HepG2 (cell line): ENCODE results near the gene UBR4. TPM values are rescaled to one million over a fixed set of nuclear protein-coding genes. Genes with fewer than 3 reads are reported as not detected.

ENCODE experiments used
- ADNP ChIP-seq: sonication (generic); formaldehyde crosslinking; IDR thresholded peaks from 2 replicates; pipeline ENCODE4 v1.4.0; 2020; ENCODE audit warnings: missing genetic modification reagents
- FLYWCH1 ChIP-seq: sonication (generic); formaldehyde crosslinking; IDR thresholded peaks from 2 replicates; pipeline ENCODE4 v1.8.1; 2023; ENCODE audit warnings: mild to moderate bottlenecking, missing genetic modification reagents
- HDAC2 ChIP-seq: sonication (generic); formaldehyde crosslinking; IDR thresholded peaks from 2 replicates; pipeline ENCODE4 v1.4.0; 2020; ENCODE audit warnings: missing genetic modification reagents
- IKZF4 ChIP-seq: sonication (generic); formaldehyde crosslinking; IDR thresholded peaks from 2 replicates; pipeline ENCODE4 v1.5.1; 2020; ENCODE audit warnings: borderline replicate concordance, mild to moderate bottlenecking, low read depth, missing genetic modification reagents; ENCODE audit errors: not compliant biosample characterization
- IRX3 ChIP-seq: sonication (generic); formaldehyde crosslinking; IDR thresholded peaks from 2 replicates; pipeline ENCODE4 v1.8.1; 2023; ENCODE audit warnings: mild to moderate bottlenecking, low read depth, missing genetic modification reagents, borderline replicate concordance
- MAX ChIP-seq: IDR thresholded peaks from 2 replicates; pipeline ENCODE4 v1.6.1; 2012; ENCODE audit warnings: inconsistent platforms
- MTA3 ChIP-seq: sonication (generic); formaldehyde crosslinking; IDR thresholded peaks from 2 replicates; pipeline ENCODE4 v1.4.0; 2020; ENCODE audit warnings: missing genetic modification reagents
- NFYC ChIP-seq: IDR thresholded peaks from 2 replicates; pipeline ENCODE4 v1.6.1; 2016; ENCODE audit warnings: missing genetic modification reagents, missing compliant biosample characterization
- PRDM10 ChIP-seq: sonication (generic); formaldehyde crosslinking; IDR thresholded peaks from 2 replicates; pipeline ENCODE4 v1.4.0; 2020; ENCODE audit warnings: low read depth, missing genetic modification reagents
- RXRA ChIP-seq: sonication (generic); formaldehyde crosslinking; IDR thresholded peaks from 2 replicates; pipeline ENCODE4 v1.5.1; 2020; ENCODE audit warnings: missing genetic modification reagents
- SATB2 ChIP-seq: sonication (generic); formaldehyde crosslinking; IDR thresholded peaks from 2 replicates; pipeline ENCODE4 v1.5.0; 2020; ENCODE audit warnings: missing genetic modification reagents
- TBL1XR1 ChIP-seq: fragments of 150-350 bp; IDR thresholded peaks from 2 replicates; pipeline ENCODE4 v1.6.1; 2014; ENCODE audit warnings: borderline replicate concordance, low read length; ENCODE audit not compliant: partially characterized antibody
- ZBTB43 ChIP-seq: sonication (generic); formaldehyde crosslinking; conservative IDR thresholded peaks from 2 replicates; pipeline ENCODE4 v1.4.0; 2020; ENCODE audit warnings: missing genetic modification reagents
- ZFP37 ChIP-seq: sonication (generic); formaldehyde crosslinking; IDR thresholded peaks from 2 replicates; pipeline ENCODE4 v1.4.0; 2020; ENCODE audit warnings: missing genetic modification reagents, borderline replicate concordance
- ZGPAT ChIP-seq: IDR thresholded peaks from 2 replicates; pipeline ENCODE4 v1.6.1; 2016; ENCODE audit warnings: mild to moderate bottlenecking
- ZNF205 ChIP-seq: IDR thresholded peaks from 2 replicates; pipeline ENCODE4 v1.6.1; 2018; ENCODE audit warnings: missing biosample characterization, missing genetic modification reagents
- ZNF275 ChIP-seq: sonication (generic); formaldehyde crosslinking; IDR thresholded peaks from 2 replicates; pipeline ENCODE4 v1.8.0; 2022; ENCODE audit warnings: missing genetic modification reagents, mild to moderate bottlenecking, inconsistent platforms, borderline replicate concordance
- ZNF317 ChIP-seq: sonication (generic); formaldehyde crosslinking; IDR thresholded peaks from 2 replicates; pipeline ENCODE4 v1.5.0; 2020; ENCODE audit warnings: mild to moderate bottlenecking, missing genetic modification reagents
- ZNF564 ChIP-seq: sonication (generic); formaldehyde crosslinking; IDR thresholded peaks from 2 replicates; pipeline ENCODE4 v1.8.1; 2023; ENCODE audit warnings: mild to moderate bottlenecking, missing genetic modification reagents
- ZNF747 ChIP-seq: sonication (generic); formaldehyde crosslinking; IDR thresholded peaks from 2 replicates; pipeline ENCODE4 v1.8.1; 2023; ENCODE audit warnings: missing genetic modification reagents, mild to moderate bottlenecking, borderline replicate concordance
- ZNF816 ChIP-seq: sonication (generic); formaldehyde crosslinking; IDR thresholded peaks from 2 replicates; pipeline ENCODE4 v1.8.0; 2022; ENCODE audit warnings: missing genetic modification reagents, mild to moderate bottlenecking, borderline replicate concordance
- polyA plus RNA-seq, 8 experiments: library from polyadenylated mRNA; depleted of rRNA in 3 of 8; stranded (reverse) in 7 of 8; unstranded in 1 of 8; fragments of >200 nt; fragmentation: Illumina TruSeq in 4 of 8; extraction: Trizol in 4 of 8; gene quantifications; 2 replicates each; pipeline versions ENCODE4 v1.2.1 to v1.2.3, GENCODE V29; 2011 to 2016; ENCODE audit warnings: low read depth in 4 of 8, missing spikeins in 1 of 8, mixed read lengths in 1 of 8; ENCODE audit not compliant: insufficient read depth in 1 of 8
- total RNA-seq, 5 experiments: library from RNA; depleted of rRNA; stranded (reverse); fragments of >200 nt; fragmentation: Illumina TruSeq; extraction: Trizol; gene quantifications; 2 replicates each; pipeline ENCODE4 v1.2.3, GENCODE V29; 2016; ENCODE audit warnings: low read depth in 1 of 5

Gene UBR4
- total and polyA plus RNA-seq, 2 of the 13 experiments (the other 11 are each of a cell fraction or from before 2014, with no cell fraction given) = 59.1 to 106 TPM

DNA sequence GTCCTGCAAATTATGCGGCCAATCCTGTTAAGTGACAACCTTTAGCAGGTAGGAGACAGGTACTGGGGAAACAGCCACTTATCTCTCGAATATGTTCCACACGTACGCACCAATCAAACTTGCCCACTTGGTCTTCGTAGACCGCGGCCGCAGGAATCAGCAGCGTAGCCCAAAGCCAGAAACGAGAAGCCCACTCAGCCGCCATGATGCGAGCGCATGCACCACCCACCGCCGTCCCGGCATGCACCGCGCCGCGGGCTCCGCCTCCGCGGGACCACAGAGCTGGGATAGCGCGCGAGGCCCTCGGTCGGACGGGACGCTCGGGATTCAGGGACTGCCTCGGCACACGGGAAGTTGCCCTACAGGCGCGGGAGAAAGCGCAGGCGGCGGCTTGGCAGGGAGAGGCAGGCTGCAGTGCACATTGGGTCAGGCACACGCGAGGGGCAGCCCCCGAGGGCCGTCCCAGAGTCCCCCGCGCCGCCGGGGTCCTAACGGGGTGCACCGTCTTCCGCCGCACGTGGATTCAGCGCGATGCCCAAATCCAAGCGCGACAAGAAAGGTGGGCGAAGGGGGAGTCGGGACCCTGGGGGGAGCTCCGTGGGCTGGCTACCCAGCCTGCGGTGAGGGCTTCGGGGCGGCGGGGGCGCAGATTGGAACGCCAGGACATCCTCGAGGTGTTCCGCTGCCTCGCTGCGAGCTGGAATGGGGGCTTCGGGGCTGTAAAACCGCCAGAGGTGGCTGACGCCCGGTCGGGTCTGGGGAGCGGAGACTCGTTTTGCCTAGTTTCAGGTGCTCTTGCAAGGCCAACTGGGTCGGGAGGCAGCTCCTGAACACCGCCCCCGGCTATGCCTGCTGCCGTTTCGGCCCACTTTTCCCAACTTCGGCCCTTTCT lies 41.5 kb upstream of the UBR4 start, which contains the start of the genes EMC1 and MRTO4 (continued):
- TF ChIP-seq SATB2 (CRISPR knock-in tag) (0 out of 2 replicates have a peak, but pooled peaks have one; percentile 24), ZNF747 (CRISPR knock-in tag) (0 out of 2 replicates have a peak, but pooled peaks have one; percentile 40), FLYWCH1 (CRISPR knock-in tag) (0 out of 2 replicates have a peak, but pooled peaks have one; percentile 25), ZBTB43 (CRISPR knock-in tag) (no peak; the same call in 1 of the 2 replicates), ZNF275 (peak; percentile 43; the same call in 1 of the 2 replicates), ZNF816 (CRISPR knock-in tag) (peak; percentile 94; the same call in 1 of the 2 replicates), MTA3 (CRISPR knock-in tag) (no peak), ZGPAT (CRISPR knock-in tag) (peak; percentile 88), ADNP (CRISPR knock-in tag) (no peak), MAX (peak; percentile 98), RXRA (peak; percentile 54; the same call in 1 of the 2 replicates), ZNF205 (CRISPR knock-in tag) (no peak), PRDM10 (no peak), ZNF564 (CRISPR knock-in tag) (no peak; the same call in 1 of the 2 replicates), ZFP37 (CRISPR knock-in tag) (no peak), NFYC (CRISPR knock-in tag) (no peak; the same call in 1 of the 2 replicates), HDAC2 (CRISPR knock-in tag) (peak; percentile 63), IRX3 (CRISPR knock-in tag) (0 out of 2 replicates have a peak, but pooled peaks have one; percentile 27), IKZF4 (CRISPR knock-in tag) (peak; percentile 95), TBL1XR1 (no peak), ZNF317 (CRISPR knock-in tag) (no peak)
